DND-41 (cell line): ENCODE data around the gene B3GAT2.

Experiments used
- CTCF ChIP-seq: IDR thresholded peaks from 2 replicates; pipeline ENCODE4 v1.5.1; 2012; ENCODE audit warnings: borderline replicate concordance, low read length, moderate library complexity, mild to moderate bottlenecking; ENCODE audit not compliant: poor library complexity, severe bottlenecking; ENCODE audit errors: extremely low read depth
- EZH2 ChIP-seq: IDR thresholded peaks from 3 replicates; pipeline ENCODE4 v1.6.1; 2012; ENCODE audit warnings: borderline replicate concordance, low read depth, mild to moderate bottlenecking, moderate library complexity, low read length, inconsistent platforms; ENCODE audit not compliant: severe bottlenecking

- TF ChIP-seq CTCF (no peak), EZH2 (no peak)
These were observed 107.4 kb downstream of the B3GAT2 start for GRCh38 chr6:70849348-70850069.
